Neural cell (in vitro differentiated cells): ENCODE measurements around the gene PBX1. TPM values are rescaled to one million over a fixed set of nuclear protein-coding genes. Genes with fewer than 3 reads are reported as not detected.

ENCODE experiments used
- H2AFZ ChIP-seq: fragments of 200-600, 300-800 bp; sonication (generic), shearing (Covaris generic); 2 replicates; pipeline ENCODE4 v1.6.0; 2014; ENCODE audit warnings: low read depth, mild to moderate bottlenecking, antibody characterized with exemption, low read length, moderate library complexity
- H3F3A ChIP-seq: fragments of 200-600 bp; shearing (Covaris generic); 2 replicates; pipeline ENCODE4 v1.6.1; 2016; ENCODE audit warnings: mild to moderate bottlenecking, moderate library complexity, mixed read lengths, antibody characterized with exemption, low read length; ENCODE audit not compliant: insufficient read depth, poor library complexity, severe bottlenecking
- H3K27ac ChIP-seq: fragments of 200-600, 300-800 bp; sonication (generic), shearing (Covaris generic); 2 replicates; pipeline ENCODE4 v1.5.1; 2014; ENCODE audit warnings: mild to moderate bottlenecking, low read length, moderate library complexity
- H3K27me3 ChIP-seq: fragments of 300-800, 200-600 bp; sonication (generic), shearing (Covaris generic); 2 replicates; pipeline ENCODE4 v1.6.0; 2014; ENCODE audit warnings: mild to moderate bottlenecking, low read depth, low read length, moderate library complexity; ENCODE audit not compliant: insufficient read depth
- H3K36me3 ChIP-seq: fragments of 300-800, 200-600 bp; sonication (generic), shearing (Covaris generic); 2 replicates; pipeline ENCODE4 v1.5.1; 2014; ENCODE audit warnings: mild to moderate bottlenecking, antibody characterized with exemption, low read length, moderate library complexity; ENCODE audit not compliant: insufficient read depth
- H3K4me2 ChIP-seq: fragments of 300-800, 200-600 bp; sonication (generic), shearing (Covaris generic); 2 replicates; pipeline ENCODE4 v1.6.0; 2014; ENCODE audit warnings: mild to moderate bottlenecking, low read length
- H3K4me3 ChIP-seq: fragments of 300-800, 200-600 bp; sonication (generic), shearing (Covaris generic); 2 replicates; pipeline ENCODE4 v1.5.1; 2014; ENCODE audit warnings: mild to moderate bottlenecking, low read length, moderate library complexity
- H3K79me2 ChIP-seq: fragments of 200-600 bp; shearing (Covaris generic); replicated peaks from 2 replicates; pipeline ENCODE4 v1.6.0; 2014; ENCODE audit warnings: mild to moderate bottlenecking, low read length, moderate library complexity; ENCODE audit not compliant: insufficient read depth
- H3K9ac ChIP-seq: fragments of 300-800, 200-600 bp; sonication (generic), shearing (Covaris generic); 2 replicates; pipeline ENCODE4 v1.6.1; 2016; ENCODE audit warnings: mild to moderate bottlenecking, low read length, mixed read lengths
- H3K9me2 ChIP-seq: fragments of 200-600 bp; shearing (Covaris generic); 2 replicates; pipeline ENCODE4 v1.6.1; 2016; ENCODE audit warnings: mild to moderate bottlenecking, low read length, mixed read lengths; ENCODE audit not compliant: insufficient read depth
- H3K9me3 ChIP-seq: fragments of 200-600, 300-800 bp; sonication (generic), shearing (Covaris generic); 2 replicates; pipeline ENCODE4 v1.6.1; 2016; ENCODE audit warnings: mild to moderate bottlenecking, mixed run types, low read length, moderate library complexity, mixed read lengths
- H4K20me1 ChIP-seq: fragments of 200-600 bp; shearing (Covaris generic); 2 replicates; pipeline ENCODE4 v1.6.1; 2016; ENCODE audit warnings: mild to moderate bottlenecking, mixed run types; ENCODE audit not compliant: insufficient read depth
- EP300 ChIP-seq: fragments of 450-650 bp; conservative IDR thresholded peaks from 2 replicates; pipeline ENCODE4 v1.6.1; 2014; ENCODE audit warnings: antibody characterized with exemption, mild to moderate bottlenecking, moderate library complexity; ENCODE audit not compliant: poor library complexity, severe bottlenecking
- EZH2 ChIP-seq: fragments of 200-600, 300-800 bp; shearing (Covaris generic), sonication (generic); IDR thresholded peaks from 2 replicates; pipeline ENCODE4 v1.6.1; 2014; ENCODE audit warnings: antibody characterized with exemption, low read length, borderline replicate concordance, mild to moderate bottlenecking; ENCODE audit not compliant: insufficient read depth, poor library complexity, severe bottlenecking
- MXI1 ChIP-seq: fragments of 450-650 bp; conservative IDR thresholded peaks from 2 replicates; pipeline ENCODE4 v1.6.1; 2014; ENCODE audit warnings: antibody characterized with exemption, mild to moderate bottlenecking; ENCODE audit not compliant: poor library complexity, severe bottlenecking
- POLR2AphosphoS5 ChIP-seq: IDR thresholded peaks from 2 replicates; pipeline ENCODE4 v1.6.1; 2012
- RAD21 ChIP-seq: fragments of 450-650 bp; conservative IDR thresholded peaks from 2 replicates; pipeline ENCODE4 v1.6.1; 2014; ENCODE audit warnings: antibody characterized with exemption, mild to moderate bottlenecking, moderate library complexity
- SMC3 ChIP-seq: fragments of 450-650 bp; conservative IDR thresholded peaks from 2 replicates; pipeline ENCODE4 v1.6.1; 2014; ENCODE audit warnings: antibody characterized with exemption, mild to moderate bottlenecking, moderate library complexity; ENCODE audit not compliant: poor library complexity
- TAF1 ChIP-seq: IDR thresholded peaks from 2 replicates; pipeline ENCODE4 v1.6.1; 2012; ENCODE audit warnings: low read depth
- polyA plus RNA-seq: library from polyadenylated mRNA; depleted of rRNA; stranded (reverse); fragments of >200 nt; gene quantifications from 2 replicates; pipeline ENCODE4 v1.2.3, GENCODE V29; 2014
- TF ChIP-seq, protein P1 (sequence below): IDR thresholded peaks from 2 replicates; pipeline ENCODE4 v1.6.1; 2012; ENCODE audit warnings: borderline replicate concordance
- TF ChIP-seq, protein P2 (sequence below): fragments of 450-650 bp; IDR thresholded peaks from 2 replicates; pipeline ENCODE4 v1.5.1; 2014; ENCODE audit warnings: antibody characterized with exemption, mild to moderate bottlenecking, moderate library complexity; ENCODE audit not compliant: poor library complexity, severe bottlenecking

Gene PBX1
- polyA plus RNA-seq, 1 donor from 2014 or later: 42.4 TPM

DNA sequence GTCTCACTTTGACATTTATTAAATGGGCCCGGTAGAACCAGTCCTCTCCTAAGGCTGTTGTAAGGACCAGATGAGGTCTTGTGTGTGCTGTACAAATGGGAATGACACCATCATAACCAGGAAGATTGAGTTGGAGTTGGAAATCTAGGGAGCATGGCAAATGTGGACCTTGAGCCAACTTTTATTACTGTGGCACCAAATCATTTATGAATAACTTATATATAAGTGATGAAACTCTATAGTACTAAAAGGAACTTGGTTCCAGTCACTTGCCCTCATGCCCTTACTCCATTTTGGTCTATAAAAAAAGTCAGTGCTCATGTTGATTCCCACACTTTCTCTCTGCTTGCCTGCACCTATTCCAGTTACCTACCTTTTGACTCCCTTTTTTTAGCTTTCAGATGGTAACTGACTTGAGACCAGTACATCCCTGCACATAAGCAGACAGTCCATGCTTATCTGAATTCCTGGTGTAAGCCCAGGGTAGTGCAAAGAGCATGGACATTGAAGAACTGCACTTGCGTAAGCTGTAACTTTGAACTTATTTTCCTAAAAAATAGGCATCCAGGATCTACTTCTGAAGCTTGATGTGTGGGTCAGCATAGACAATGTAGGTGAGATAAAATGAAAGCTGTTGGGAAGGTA is 210.6 kb downstream of the PBX1 start:
- Histone ChIP-seq H4K20me1 (no peaks in the 10 kb centered on the region), H3K27ac (no peak overlapping the region), H3K4me3 (no peak overlapping the region), H2AFZ (no peak overlapping the region), H3F3A (peaks cover 6% of the 10 kb centered on the region), H3K9ac (no peak overlapping the region), H3K79me2 (peaks cover 54% of the 10 kb centered on the region), H3K9me3 (no peaks in the 10 kb centered on the region), H3K27me3 (no peaks in the 10 kb centered on the region), H3K9me2 (no peaks in the 10 kb centered on the region), H3K36me3 (no peaks in the 10 kb centered on the region), H3K4me2 (no peak overlapping the region)
- TF ChIP-seq, protein P1, sequence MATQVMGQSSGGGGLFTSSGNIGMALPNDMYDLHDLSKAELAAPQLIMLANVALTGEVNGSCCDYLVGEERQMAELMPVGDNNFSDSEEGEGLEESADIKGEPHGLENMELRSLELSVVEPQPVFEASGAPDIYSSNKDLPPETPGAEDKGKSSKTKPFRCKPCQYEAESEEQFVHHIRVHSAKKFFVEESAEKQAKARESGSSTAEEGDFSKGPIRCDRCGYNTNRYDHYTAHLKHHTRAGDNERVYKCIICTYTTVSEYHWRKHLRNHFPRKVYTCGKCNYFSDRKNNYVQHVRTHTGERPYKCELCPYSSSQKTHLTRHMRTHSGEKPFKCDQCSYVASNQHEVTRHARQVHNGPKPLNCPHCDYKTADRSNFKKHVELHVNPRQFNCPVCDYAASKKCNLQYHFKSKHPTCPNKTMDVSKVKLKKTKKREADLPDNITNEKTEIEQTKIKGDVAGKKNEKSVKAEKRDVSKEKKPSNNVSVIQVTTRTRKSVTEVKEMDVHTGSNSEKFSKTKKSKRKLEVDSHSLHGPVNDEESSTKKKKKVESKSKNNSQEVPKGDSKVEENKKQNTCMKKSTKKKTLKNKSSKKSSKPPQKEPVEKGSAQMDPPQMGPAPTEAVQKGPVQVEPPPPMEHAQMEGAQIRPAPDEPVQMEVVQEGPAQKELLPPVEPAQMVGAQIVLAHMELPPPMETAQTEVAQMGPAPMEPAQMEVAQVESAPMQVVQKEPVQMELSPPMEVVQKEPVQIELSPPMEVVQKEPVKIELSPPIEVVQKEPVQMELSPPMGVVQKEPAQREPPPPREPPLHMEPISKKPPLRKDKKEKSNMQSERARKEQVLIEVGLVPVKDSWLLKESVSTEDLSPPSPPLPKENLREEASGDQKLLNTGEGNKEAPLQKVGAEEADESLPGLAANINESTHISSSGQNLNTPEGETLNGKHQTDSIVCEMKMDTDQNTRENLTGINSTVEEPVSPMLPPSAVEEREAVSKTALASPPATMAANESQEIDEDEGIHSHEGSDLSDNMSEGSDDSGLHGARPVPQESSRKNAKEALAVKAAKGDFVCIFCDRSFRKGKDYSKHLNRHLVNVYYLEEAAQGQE: no peak
- TF ChIP-seq EZH2: no peak
- TF ChIP-seq, protein P2, sequence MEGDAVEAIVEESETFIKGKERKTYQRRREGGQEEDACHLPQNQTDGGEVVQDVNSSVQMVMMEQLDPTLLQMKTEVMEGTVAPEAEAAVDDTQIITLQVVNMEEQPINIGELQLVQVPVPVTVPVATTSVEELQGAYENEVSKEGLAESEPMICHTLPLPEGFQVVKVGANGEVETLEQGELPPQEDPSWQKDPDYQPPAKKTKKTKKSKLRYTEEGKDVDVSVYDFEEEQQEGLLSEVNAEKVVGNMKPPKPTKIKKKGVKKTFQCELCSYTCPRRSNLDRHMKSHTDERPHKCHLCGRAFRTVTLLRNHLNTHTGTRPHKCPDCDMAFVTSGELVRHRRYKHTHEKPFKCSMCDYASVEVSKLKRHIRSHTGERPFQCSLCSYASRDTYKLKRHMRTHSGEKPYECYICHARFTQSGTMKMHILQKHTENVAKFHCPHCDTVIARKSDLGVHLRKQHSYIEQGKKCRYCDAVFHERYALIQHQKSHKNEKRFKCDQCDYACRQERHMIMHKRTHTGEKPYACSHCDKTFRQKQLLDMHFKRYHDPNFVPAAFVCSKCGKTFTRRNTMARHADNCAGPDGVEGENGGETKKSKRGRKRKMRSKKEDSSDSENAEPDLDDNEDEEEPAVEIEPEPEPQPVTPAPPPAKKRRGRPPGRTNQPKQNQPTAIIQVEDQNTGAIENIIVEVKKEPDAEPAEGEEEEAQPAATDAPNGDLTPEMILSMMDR: no peak

DNA sequence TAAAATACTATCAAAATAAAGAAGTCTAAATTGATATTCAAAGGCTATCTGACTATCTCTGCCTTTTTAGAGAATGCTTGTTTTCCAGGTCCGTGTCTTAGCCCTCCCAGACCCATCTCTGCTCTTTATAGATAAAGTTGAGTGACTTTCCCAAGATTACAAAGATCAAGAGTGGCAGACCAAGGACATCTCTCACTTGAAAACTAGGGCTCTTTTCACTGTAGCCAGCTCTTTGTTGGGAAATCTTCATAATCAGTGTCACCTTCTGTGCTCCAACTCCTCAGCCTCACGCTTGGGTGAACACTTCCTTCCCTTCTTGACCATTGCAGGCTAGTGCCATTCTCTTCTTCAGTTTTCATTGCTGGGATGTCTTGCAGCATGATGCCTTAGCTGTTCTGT is 211.1 kb downstream of the PBX1 start:
- Histone ChIP-seq H3K27ac (no peak overlapping the region), H3K9me3 (no peaks in the 10 kb centered on the region), H3K36me3 (no peaks in the 10 kb centered on the region), H3K79me2 (peaks cover 54% of the 10 kb centered on the region), H3K4me3 (no peak overlapping the region), H3K9me2 (no peaks in the 10 kb centered on the region), H3K9ac (no peak overlapping the region), H3K27me3 (no peaks in the 10 kb centered on the region), H3F3A (peaks cover 6% of the 10 kb centered on the region), H4K20me1 (no peaks in the 10 kb centered on the region), H2AFZ (no peak overlapping the region), H3K4me2 (no peak overlapping the region)
- TF ChIP-seq, protein P1: no peak
- TF ChIP-seq EZH2: no peak
- TF ChIP-seq TAF1: no peak
- no peak for TF ChIP-seq MXI1
- TF ChIP-seq RAD21: no peak
- no peak for TF ChIP-seq POLR2AphosphoS5
- no peak for TF ChIP-seq EP300
- TF ChIP-seq, protein P2: no peak
- no peak for TF ChIP-seq SMC3
